ENCODE results near the gene NBPF14.
"Not testable (repeated sequence)": the region's sequence is repeated elsewhere in the genome, so short reads cannot be mapped to it uniquely, and the experiment has no call there.

The NBPF14 gene

GRCh38 chr1:148595360-148595759 lies 451 bp downstream of the NBPF14 start:
- H3K27ac ChIP-seq (ENCODE audit: low read length, poor library complexity, severe bottlenecking); H3K14ac ChIP-seq (ENCODE audit: low read length in 2 of 2); H3K9me3 ChIP-seq (ENCODE audit: control insufficient read depth, low read length); H3K36me3 ChIP-seq (ENCODE audit: control insufficient read depth in 1 of 2, insufficient read depth in 2 of 2, low read depth in 1 of 2, low read length in 2 of 2); H3K4me1 ChIP-seq (ENCODE audit: control insufficient read depth, insufficient read depth, low read depth, low read length); H3K4ac ChIP-seq (ENCODE audit: low read depth in 1 of 2, low read length in 2 of 2); H4K8ac ChIP-seq (ENCODE audit: low read length); H3K4me3 ChIP-seq (ENCODE audit: insufficient read depth in 1 of 2, low read depth in 1 of 2, low read length in 2 of 2); H3K4me2 ChIP-seq (ENCODE audit: low read length, poor library complexity, severe bottlenecking); H3K79me1 ChIP-seq (replicated peaks; ENCODE audit: low read length, poor library complexity, severe bottlenecking); H2BK15ac ChIP-seq (ENCODE audit: low read depth, poor library complexity, severe bottlenecking); H2AK5ac ChIP-seq (ENCODE audit: low read length, severe bottlenecking); H3K27me3 ChIP-seq (ENCODE audit: control insufficient read depth in 1 of 2, insufficient read depth in 1 of 2, low read length in 2 of 2); H2BK12ac ChIP-seq (ENCODE audit: low read length in 2 of 2); H2BK5ac ChIP-seq (ENCODE audit: low read depth, low read length, poor library complexity, severe bottlenecking); DNase-seq; H3K23ac ChIP-seq (ENCODE audit: low read length in 2 of 2); H3K9ac ChIP-seq (ENCODE audit: low read length); H2AFZ ChIP-seq (ENCODE audit: low read depth, low read length); H4K91ac ChIP-seq (ENCODE audit: low read length); H2BK120ac ChIP-seq (ENCODE audit: low read depth, low read length); H3K18ac ChIP-seq (ENCODE audit: low read depth in 1 of 2, low read length in 2 of 2): not testable (repeated sequence)
- no CpG with 5 or more reads among the region's 5 CpGs for WGBS

GRCh38 chr1:148591098-148591497 lies 4.7 kb downstream of the NBPF14 start:
- not testable (repeated sequence) for DNase-seq; H3K23ac ChIP-seq (ENCODE audit: low read length in 2 of 2); H2AK5ac ChIP-seq (ENCODE audit: low read length, severe bottlenecking); H3K79me1 ChIP-seq (replicated peaks; ENCODE audit: low read length, poor library complexity, severe bottlenecking); H4K91ac ChIP-seq (ENCODE audit: low read length); H3K4me2 ChIP-seq (ENCODE audit: low read length, poor library complexity, severe bottlenecking); H3K36me3 ChIP-seq (ENCODE audit: control insufficient read depth in 1 of 2, insufficient read depth in 2 of 2, low read depth in 1 of 2, low read length in 2 of 2); H2BK12ac ChIP-seq (ENCODE audit: low read length in 2 of 2); H3K27me3 ChIP-seq (ENCODE audit: control insufficient read depth in 1 of 2, insufficient read depth in 1 of 2, low read length in 2 of 2); H3K4me3 ChIP-seq (ENCODE audit: insufficient read depth in 1 of 2, low read depth in 1 of 2, low read length in 2 of 2); H3K9ac ChIP-seq (ENCODE audit: low read length); H2BK15ac ChIP-seq (ENCODE audit: low read depth, poor library complexity, severe bottlenecking); H2BK120ac ChIP-seq (ENCODE audit: low read depth, low read length); H3K18ac ChIP-seq (ENCODE audit: low read depth in 1 of 2, low read length in 2 of 2); H4K8ac ChIP-seq (ENCODE audit: low read length); H3K14ac ChIP-seq (ENCODE audit: low read length in 2 of 2); H3K4me1 ChIP-seq (ENCODE audit: control insufficient read depth, insufficient read depth, low read depth, low read length); H3K9me3 ChIP-seq (ENCODE audit: control insufficient read depth, low read length); H2BK5ac ChIP-seq (ENCODE audit: low read depth, low read length, poor library complexity, severe bottlenecking); H3K4ac ChIP-seq (ENCODE audit: low read depth in 1 of 2, low read length in 2 of 2); H2AFZ ChIP-seq (ENCODE audit: low read depth, low read length); H3K27ac ChIP-seq (ENCODE audit: low read length, poor library complexity, severe bottlenecking)
- WGBS = no CpG with 5 or more reads among the region's 5 CpGs

- DNase-seq; H3K4me2 ChIP-seq (ENCODE audit: low read length, poor library complexity, severe bottlenecking); H3K4ac ChIP-seq (ENCODE audit: low read depth in 1 of 2, low read length in 2 of 2); H3K9me3 ChIP-seq (ENCODE audit: control insufficient read depth, low read length); H3K23ac ChIP-seq (ENCODE audit: low read length in 2 of 2); H2BK12ac ChIP-seq (ENCODE audit: low read length in 2 of 2); H2AFZ ChIP-seq (ENCODE audit: low read depth, low read length); H3K4me1 ChIP-seq (ENCODE audit: control insufficient read depth, insufficient read depth, low read depth, low read length); H4K8ac ChIP-seq (ENCODE audit: low read length); H3K27ac ChIP-seq (ENCODE audit: low read length, poor library complexity, severe bottlenecking); H2BK5ac ChIP-seq (ENCODE audit: low read depth, low read length, poor library complexity, severe bottlenecking); H2BK15ac ChIP-seq (ENCODE audit: low read depth, poor library complexity, severe bottlenecking); H3K18ac ChIP-seq (ENCODE audit: low read depth in 1 of 2, low read length in 2 of 2); H3K79me1 ChIP-seq (replicated peaks; ENCODE audit: low read length, poor library complexity, severe bottlenecking); H2BK120ac ChIP-seq (ENCODE audit: low read depth, low read length); H3K14ac ChIP-seq (ENCODE audit: low read length in 2 of 2); H3K27me3 ChIP-seq (ENCODE audit: control insufficient read depth in 1 of 2, insufficient read depth in 1 of 2, low read length in 2 of 2); H4K91ac ChIP-seq (ENCODE audit: low read length); H2AK5ac ChIP-seq (ENCODE audit: low read length, severe bottlenecking); H3K9ac ChIP-seq (ENCODE audit: low read length); H3K4me3 ChIP-seq (ENCODE audit: insufficient read depth in 1 of 2, low read depth in 1 of 2, low read length in 2 of 2): not testable (repeated sequence)
- H3K36me3 ChIP-seq (ENCODE audit: control insufficient read depth in 1 of 2, insufficient read depth in 2 of 2, low read depth in 1 of 2, low read length in 2 of 2) = peaks cover 0 to 14% of the 10 kb centered on the region in 2 experiments
- 92% methylated on average over 2 of the region's 4 CpGs for WGBS
These were observed 63.7 kb downstream of the NBPF14 start for GRCh38 chr1:148532158-148532557.

- not testable (repeated sequence) for H2AFZ ChIP-seq (ENCODE audit: low read depth, low read length); H3K9me3 ChIP-seq (ENCODE audit: control insufficient read depth, low read length); H2BK120ac ChIP-seq (ENCODE audit: low read depth, low read length); H3K27ac ChIP-seq (ENCODE audit: low read length, poor library complexity, severe bottlenecking); H2BK15ac ChIP-seq (ENCODE audit: low read depth, poor library complexity, severe bottlenecking); H3K23ac ChIP-seq (ENCODE audit: low read length in 2 of 2); H3K27me3 ChIP-seq (ENCODE audit: control insufficient read depth in 1 of 2, insufficient read depth in 1 of 2, low read length in 2 of 2); H2BK5ac ChIP-seq (ENCODE audit: low read depth, low read length, poor library complexity, severe bottlenecking); H4K8ac ChIP-seq (ENCODE audit: low read length); H3K4me1 ChIP-seq (ENCODE audit: control insufficient read depth, insufficient read depth, low read depth, low read length); H2BK12ac ChIP-seq (ENCODE audit: low read length in 2 of 2); H3K4me2 ChIP-seq (ENCODE audit: low read length, poor library complexity, severe bottlenecking); H4K91ac ChIP-seq (ENCODE audit: low read length); H2AK5ac ChIP-seq (ENCODE audit: low read length, severe bottlenecking); H3K36me3 ChIP-seq (ENCODE audit: control insufficient read depth in 1 of 2, insufficient read depth in 2 of 2, low read depth in 1 of 2, low read length in 2 of 2); H3K79me1 ChIP-seq (replicated peaks; ENCODE audit: low read length, poor library complexity, severe bottlenecking); H3K4ac ChIP-seq (ENCODE audit: low read depth in 1 of 2, low read length in 2 of 2); H3K18ac ChIP-seq (ENCODE audit: low read depth in 1 of 2, low read length in 2 of 2); H3K14ac ChIP-seq (ENCODE audit: low read length in 2 of 2)
- peak overlapping the region in 1 of 2 experiments; percentile 47 for H3K4me3 ChIP-seq (ENCODE audit: insufficient read depth in 1 of 2, low read depth in 1 of 2, low read length in 2 of 2)
- peak; percentile 61 for DNase-seq
- H3K9ac ChIP-seq (ENCODE audit: low read length) = peak overlapping the region; percentile 48
- 5% methylated on average over 8 of the region's 25 CpGs for WGBS
These were observed 66.7 kb downstream of the NBPF14 start for GRCh38 chr1:148529101-148529567.

All from mesenchymal stem cell (in vitro differentiated cells and primary cell).